HG03095 (cell line): ENCODE measurements around the gene GRIN2C.
"Not testable (repeated sequence)": the region's sequence is repeated elsewhere in the genome, so short reads cannot be mapped to it uniquely, and the experiment has no call there.

Experiments
- ATAC-seq: cut with Tn5 transposase; IDR thresholded peaks from one replicate; pipeline ENCODE4 v1.9.1; 2021; ENCODE audit warnings: moderate library complexity; ENCODE audit not compliant: unreplicated experiment

GRIN2C gene

GRCh38 chr17:74859459-74860228 is at the start of gene GRIN2C:
GRIN2C (minus strand) TSS chr17:74859885; CDS start chr17:74855092, 4,793 bp downstream.
- ATAC-seq, result no peak

DNA sequence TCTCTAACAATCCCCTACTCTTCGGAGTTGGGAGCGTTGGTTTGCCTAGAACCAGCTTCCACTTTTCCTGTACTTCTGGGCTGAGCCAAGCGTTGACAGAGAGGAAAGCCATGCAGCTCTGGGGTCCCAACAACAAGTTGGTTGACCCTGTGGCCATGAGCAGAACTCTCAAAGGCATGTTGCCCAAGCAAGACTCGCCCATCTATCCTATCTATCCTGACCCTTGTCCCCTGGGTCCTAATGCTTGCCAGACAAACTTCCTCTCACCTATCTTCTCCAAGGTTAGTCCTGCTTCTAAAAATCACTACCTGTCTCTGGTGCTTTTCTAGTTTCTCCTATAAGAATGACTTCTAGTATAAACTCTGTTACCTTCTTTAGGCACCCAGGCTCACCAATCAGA is 49.4 kb upstream of the GRIN2C start:
- not testable (repeated sequence) for ATAC-seq

DNA sequence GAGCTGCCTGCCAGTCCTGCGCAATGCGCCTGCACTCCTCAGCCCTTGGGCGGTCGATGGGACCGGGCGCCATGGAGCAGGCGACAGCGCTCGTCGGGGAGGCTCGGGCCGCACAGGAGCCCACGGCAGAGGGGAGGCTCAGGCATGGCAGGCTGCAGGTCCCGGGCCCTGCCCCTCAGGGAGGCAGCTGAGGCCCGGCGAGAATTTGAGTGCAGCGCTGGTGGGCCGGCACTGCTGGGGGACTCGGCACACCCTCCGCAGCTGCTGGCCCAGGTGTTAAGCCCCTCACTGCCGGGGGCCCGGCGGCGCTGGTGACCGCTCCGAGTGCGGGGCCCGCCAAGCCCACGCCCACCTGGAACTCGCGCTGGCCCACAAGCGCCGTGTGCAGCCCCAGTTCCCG is 47.3 kb upstream of the GRIN2C start:
- ATAC-seq, result no peak

- ATAC-seq, result not testable (repeated sequence)
These were observed 46.6 kb upstream of the GRIN2C start for GRCh38 chr17:74906214-74906793.

- no peak for ATAC-seq
These were observed 45.2 kb upstream of the GRIN2C start for GRCh38 chr17:74904687-74905409.

DNA sequence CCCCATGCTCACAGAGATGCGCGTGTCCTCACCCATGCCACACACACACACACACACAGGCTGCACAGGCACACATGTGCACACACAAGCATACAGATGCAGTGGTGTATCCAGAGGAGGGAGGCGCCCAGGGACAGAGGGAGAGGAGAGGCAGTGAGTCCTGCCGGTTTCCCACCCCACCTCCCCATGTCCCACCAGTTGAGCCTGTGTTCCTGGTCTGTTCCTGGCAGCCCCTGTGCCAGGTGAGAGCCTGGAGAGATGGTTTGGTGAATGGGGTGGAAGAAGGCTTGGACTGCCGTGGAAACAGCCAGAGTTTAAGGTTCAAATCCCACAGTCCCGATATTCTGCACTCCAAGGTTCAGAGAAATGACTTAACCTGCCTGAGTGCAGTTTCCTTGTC is 44.0 kb upstream of the GRIN2C start:
- ATAC-seq, result no peak

DNA sequence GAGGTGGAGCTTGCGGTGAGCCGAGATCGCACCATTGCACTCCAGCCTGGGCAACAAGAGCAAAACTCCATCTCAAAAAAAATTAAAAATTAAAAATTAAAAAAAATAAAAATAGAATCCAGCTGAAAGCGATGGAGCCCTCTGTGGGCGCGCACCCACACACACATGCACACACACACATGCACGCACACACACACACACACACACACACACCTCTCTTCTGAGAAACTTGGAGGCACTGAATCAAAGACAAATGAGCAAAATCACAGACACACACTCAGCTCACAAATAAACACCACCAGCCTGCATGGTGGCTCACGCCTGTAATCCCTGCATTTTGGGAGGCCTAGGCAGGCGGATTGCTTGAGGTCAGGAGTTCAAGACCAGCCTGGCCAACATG is 43.3 kb upstream of the GRIN2C start:
- no peak for ATAC-seq

GRCh38 chr17:74901353-74902135 is 41.9 kb upstream of the GRIN2C start:
- no peak for ATAC-seq

DNA sequence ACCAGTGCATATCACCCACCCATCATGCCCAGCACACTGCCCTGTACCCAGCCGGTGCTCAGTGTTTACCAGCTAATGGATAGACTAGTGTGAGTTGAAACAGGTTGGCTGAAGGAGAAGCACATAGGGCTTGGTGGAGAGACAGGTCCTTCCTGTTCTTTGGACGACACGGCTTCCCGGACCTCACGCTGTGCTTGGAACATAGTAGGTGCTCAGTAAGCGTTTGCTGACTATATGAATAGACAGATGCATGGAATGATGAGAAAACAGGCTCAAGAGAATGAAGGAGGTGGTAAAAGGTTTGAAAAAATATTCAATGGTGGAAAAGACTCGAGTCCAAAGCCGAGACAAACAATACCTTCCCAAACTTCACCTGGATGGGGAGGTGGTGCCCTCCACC is 40.5 kb upstream of the GRIN2C start:
- ATAC-seq, result no peak

- ATAC-seq, result no peak
These were observed 38.8 kb upstream of the GRIN2C start for GRCh38 chr17:74898376-74898946.

DNA sequence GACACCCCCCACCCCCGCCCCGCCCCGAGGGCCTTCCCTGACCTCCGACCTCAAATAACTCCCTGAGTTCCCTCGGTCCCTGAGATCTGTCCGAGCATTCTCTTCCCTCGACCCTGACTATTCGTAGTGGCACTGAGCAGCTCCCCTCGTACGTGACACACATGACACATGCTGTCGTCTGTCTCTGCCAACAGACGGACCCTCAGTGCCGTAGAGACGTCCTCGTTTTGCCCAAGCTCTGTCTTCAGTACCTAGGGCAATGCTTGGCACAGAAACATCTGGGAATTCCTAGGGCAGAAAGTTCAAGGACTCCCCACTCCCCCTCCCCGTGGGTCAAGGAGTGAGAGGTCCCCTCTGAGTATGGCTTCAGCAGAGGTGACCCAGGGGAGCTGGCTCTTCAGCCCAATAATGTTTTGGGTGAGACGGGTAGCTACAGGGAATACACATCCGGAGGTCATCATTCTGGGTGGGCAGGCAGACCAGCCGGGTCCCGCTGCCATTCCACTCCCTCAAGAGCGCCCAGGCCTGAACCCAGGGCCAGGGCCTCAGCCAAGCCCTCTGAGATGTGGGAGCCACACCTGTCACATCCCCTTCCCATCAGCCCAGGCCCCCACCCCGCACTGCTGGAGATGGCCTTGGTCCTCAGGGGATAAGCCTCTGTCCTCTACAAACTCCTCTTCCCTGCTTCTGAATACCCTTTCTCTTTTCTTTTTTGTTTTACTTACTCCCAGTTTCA is 34.4 kb upstream of the GRIN2C start:
- ATAC-seq, result no peak

GRCh38 chr17:74892974-74893911 is 33.6 kb upstream of the GRIN2C start, which contains the start of gene FADS6:
FADS6 (minus strand) TSS chr17:74893633; CDS start chr17:74893595, 38 bp downstream.
- no peak for ATAC-seq

DNA sequence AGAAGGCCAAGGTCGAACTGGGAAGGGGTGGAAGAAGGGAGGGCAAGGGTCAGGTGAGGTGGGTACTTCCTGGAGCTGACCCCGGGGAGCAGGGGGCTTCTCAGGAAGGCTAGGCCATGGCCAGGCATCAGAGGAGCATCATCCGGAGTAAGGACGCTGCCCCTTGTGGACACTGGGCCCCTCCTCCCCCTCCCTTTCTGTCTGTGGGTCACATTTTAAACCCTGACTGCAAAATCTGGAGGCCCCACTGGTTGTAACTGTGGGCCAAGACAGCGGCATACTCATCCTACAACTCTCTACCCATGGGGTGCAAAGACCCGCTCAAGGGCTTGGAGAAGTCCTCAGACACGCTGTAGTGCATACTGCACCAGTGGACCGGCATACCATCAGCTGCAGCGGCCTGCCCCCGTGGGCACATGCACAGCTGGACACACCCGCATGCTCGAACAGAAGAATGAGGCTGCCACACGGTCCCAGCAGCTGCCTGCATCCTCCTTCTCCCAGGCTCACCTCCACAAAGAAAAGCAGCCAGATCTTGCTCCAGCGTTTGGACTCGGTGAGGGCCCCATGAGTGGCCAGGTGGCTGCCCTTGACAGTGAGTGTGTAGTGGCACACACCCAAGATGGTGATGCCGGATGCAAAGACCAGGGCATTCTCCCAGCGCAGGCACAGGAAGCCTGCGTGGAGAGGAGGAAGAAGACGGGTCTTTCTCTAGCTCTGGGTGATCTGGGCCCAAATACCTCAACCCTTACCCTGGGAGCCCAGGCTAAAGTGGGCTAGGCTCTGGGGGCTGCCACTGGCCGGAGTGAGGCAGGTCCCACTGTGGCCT is 32.5 kb upstream of the GRIN2C start:
- ATAC-seq, result no peak

DNA sequence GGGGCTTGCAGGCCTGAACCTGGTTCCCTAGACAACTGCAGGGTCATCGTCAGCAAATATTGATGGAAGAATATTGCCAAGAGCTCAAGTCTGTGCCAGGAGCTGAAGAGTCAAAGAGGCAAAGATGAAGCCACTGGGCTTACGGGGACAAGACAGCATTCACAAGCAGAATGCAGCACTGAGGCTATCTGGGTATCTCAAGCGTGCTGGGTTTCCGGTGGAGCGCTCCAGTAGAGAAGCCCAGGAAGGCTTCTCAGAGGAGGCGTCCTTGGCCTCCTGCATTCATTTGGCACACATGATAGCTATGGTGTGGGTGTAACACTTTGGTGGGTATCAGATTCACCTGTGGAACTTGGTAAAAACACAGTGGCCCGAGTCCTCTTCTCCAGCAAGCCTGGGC is 30.9 kb upstream of the GRIN2C start:
- ATAC-seq, result no peak

DNA sequence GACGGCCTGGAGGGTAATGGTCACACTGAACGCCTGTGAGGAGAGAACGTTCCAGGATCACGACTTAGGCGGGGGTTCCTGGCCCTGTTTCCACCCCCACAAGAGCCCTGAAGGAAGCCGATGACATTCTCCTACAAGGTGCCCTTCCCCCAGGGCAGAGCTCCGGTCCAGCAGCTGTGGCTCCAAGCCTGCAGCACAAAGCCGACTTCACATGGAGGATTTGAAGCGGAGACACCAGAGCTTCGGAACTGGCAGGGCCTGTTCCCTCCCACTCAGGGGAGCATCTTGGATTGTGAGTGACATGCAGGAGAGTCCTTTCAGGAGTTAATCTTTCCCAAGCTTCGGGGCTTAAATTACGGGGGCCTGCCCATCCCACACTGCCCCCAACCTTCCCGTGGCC is 28.8 kb upstream of the GRIN2C start:
- no peak for ATAC-seq

GRCh38 chr17:74883241-74883745 is 23.6 kb upstream of the GRIN2C start:
- ATAC-seq, result no peak

- no peak for ATAC-seq
These were observed 23.0 kb upstream of the GRIN2C start for GRCh38 chr17:74882517-74883240.
